H1 (cell line): ENCODE results near the gene RAB34. TPM values are rescaled to one million over a fixed set of nuclear protein-coding genes. Genes with fewer than 3 reads are reported as not detected.

Experiments
- CHD2 ChIP-seq: IDR thresholded peaks from 2 replicates; pipeline ENCODE4 v1.6.1; 2012; ENCODE audit warnings: low read length, improper control_type of control experiment
- SIRT6 ChIP-seq: IDR thresholded peaks from one replicate; pipeline ENCODE4 v1.7.1; 2012; ENCODE audit warnings: low read length, inconsistent platforms
- polyA plus RNA-seq, 7 experiments: library from polyadenylated mRNA; depleted of rRNA in 3 of 7; stranded (reverse) in 5 of 7; unstranded in 2 of 7; fragments of >200 nt in 5 of 7; fragments of 200-250 nt in 2 of 7; gene quantifications; 1 replicate in 5 of 7; 2 replicates in 1 of 7; 4 replicates in 1 of 7; pipeline versions ENCODE4 v1.2.1 to v1.2.3, GENCODE V29; 2011 to 2013; ENCODE audit warnings: missing spikeins in 2 of 7, mixed read lengths in 2 of 7
- total RNA-seq: library from RNA; stranded (reverse); fragmentation: NEBNext Ultra II Directional; extraction: Animal tissue kit (Norgen Biotek cat#: 25700); gene quantifications from 2 replicates; pipeline ENCODE4 v1.2.1, GENCODE V29; 2021
- TF ChIP-seq, protein P1 (sequence below): fragments of 300-600 bp; sonication (generic); IDR thresholded peaks from 2 replicates; pipeline ENCODE4 v1.7.1; 2012; ENCODE audit warnings: low read length, moderate library complexity, mild to moderate bottlenecking, inconsistent platforms; ENCODE audit not compliant: insufficient replicate concordance
- TF ChIP-seq, protein P2 (sequence below), 3 experiments: IDR thresholded peaks; 1 replicate in 2 of 3; 2 replicates in 1 of 3; pipeline versions ENCODE4 v1.5.1 to v1.6.1; 2011; ENCODE audit warnings: low read length in 3 of 3, mild to moderate bottlenecking in 3 of 3, inconsistent platforms in 2 of 3, low read depth in 1 of 3, moderate library complexity in 1 of 3; ENCODE audit not compliant: insufficient read depth in 1 of 3; ENCODE audit errors: control extremely low read depth in 1 of 3

The RAB34 gene
- total and polyA plus RNA-seq, 2 of the 8 experiments (the other 6 are each of a cell fraction or from before 2014, with no cell fraction given), result 237 to 305 TPM

DNA sequence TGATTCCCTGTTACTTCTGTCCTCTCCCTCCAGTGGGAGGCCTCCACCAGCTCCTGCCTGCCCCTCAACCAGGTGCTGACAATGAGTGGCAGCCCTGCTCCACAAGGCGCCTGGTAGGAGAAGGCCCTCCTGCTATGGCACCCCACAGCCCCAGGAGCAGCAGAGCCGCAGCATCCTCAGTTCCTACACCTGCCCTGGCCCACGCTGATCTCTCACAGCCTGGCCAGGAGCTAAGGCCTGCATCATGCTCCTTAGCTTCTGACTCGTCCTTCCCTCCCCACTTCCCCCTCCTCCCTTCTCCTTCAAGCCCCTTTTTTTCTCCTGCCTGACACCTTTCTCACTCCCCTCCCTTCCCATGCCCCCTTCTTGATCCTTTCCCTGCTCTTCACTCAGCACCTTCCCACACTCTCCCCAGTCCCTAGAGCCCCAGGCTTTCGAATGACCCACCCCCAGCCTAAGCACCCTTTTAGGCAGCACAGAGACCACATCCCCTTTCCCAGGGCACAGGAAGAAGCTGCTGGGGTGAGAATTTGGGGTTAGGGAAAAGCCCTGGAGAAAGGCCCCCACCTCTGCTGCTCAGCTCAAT, 12.5 kb downstream of the RAB34 start (continued):
- TF ChIP-seq, protein P1, sequence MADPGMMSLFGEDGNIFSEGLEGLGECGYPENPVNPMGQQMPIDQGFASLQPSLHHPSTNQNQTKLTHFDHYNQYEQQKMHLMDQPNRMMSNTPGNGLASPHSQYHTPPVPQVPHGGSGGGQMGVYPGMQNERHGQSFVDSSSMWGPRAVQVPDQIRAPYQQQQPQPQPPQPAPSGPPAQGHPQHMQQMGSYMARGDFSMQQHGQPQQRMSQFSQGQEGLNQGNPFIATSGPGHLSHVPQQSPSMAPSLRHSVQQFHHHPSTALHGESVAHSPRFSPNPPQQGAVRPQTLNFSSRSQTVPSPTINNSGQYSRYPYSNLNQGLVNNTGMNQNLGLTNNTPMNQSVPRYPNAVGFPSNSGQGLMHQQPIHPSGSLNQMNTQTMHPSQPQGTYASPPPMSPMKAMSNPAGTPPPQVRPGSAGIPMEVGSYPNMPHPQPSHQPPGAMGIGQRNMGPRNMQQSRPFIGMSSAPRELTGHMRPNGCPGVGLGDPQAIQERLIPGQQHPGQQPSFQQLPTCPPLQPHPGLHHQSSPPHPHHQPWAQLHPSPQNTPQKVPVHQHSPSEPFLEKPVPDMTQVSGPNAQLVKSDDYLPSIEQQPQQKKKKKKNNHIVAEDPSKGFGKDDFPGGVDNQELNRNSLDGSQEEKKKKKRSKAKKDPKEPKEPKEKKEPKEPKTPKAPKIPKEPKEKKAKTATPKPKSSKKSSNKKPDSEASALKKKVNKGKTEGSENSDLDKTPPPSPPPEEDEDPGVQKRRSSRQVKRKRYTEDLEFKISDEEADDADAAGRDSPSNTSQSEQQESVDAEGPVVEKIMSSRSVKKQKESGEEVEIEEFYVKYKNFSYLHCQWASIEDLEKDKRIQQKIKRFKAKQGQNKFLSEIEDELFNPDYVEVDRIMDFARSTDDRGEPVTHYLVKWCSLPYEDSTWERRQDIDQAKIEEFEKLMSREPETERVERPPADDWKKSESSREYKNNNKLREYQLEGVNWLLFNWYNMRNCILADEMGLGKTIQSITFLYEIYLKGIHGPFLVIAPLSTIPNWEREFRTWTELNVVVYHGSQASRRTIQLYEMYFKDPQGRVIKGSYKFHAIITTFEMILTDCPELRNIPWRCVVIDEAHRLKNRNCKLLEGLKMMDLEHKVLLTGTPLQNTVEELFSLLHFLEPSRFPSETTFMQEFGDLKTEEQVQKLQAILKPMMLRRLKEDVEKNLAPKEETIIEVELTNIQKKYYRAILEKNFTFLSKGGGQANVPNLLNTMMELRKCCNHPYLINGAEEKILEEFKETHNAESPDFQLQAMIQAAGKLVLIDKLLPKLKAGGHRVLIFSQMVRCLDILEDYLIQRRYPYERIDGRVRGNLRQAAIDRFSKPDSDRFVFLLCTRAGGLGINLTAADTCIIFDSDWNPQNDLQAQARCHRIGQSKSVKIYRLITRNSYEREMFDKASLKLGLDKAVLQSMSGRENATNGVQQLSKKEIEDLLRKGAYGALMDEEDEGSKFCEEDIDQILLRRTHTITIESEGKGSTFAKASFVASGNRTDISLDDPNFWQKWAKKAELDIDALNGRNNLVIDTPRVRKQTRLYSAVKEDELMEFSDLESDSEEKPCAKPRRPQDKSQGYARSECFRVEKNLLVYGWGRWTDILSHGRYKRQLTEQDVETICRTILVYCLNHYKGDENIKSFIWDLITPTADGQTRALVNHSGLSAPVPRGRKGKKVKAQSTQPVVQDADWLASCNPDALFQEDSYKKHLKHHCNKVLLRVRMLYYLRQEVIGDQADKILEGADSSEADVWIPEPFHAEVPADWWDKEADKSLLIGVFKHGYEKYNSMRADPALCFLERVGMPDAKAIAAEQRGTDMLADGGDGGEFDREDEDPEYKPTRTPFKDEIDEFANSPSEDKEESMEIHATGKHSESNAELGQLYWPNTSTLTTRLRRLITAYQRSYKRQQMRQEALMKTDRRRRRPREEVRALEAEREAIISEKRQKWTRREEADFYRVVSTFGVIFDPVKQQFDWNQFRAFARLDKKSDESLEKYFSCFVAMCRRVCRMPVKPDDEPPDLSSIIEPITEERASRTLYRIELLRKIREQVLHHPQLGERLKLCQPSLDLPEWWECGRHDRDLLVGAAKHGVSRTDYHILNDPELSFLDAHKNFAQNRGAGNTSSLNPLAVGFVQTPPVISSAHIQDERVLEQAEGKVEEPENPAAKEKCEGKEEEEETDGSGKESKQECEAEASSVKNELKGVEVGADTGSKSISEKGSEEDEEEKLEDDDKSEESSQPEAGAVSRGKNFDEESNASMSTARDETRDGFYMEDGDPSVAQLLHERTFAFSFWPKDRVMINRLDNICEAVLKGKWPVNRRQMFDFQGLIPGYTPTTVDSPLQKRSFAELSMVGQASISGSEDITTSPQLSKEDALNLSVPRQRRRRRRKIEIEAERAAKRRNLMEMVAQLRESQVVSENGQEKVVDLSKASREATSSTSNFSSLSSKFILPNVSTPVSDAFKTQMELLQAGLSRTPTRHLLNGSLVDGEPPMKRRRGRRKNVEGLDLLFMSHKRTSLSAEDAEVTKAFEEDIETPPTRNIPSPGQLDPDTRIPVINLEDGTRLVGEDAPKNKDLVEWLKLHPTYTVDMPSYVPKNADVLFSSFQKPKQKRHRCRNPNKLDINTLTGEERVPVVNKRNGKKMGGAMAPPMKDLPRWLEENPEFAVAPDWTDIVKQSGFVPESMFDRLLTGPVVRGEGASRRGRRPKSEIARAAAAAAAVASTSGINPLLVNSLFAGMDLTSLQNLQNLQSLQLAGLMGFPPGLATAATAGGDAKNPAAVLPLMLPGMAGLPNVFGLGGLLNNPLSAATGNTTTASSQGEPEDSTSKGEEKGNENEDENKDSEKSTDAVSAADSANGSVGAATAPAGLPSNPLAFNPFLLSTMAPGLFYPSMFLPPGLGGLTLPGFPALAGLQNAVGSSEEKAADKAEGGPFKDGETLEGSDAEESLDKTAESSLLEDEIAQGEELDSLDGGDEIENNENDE, result no peak
- TF ChIP-seq SIRT6 (no peak), CHD2 (no peak)
- TF ChIP-seq, protein P2, sequence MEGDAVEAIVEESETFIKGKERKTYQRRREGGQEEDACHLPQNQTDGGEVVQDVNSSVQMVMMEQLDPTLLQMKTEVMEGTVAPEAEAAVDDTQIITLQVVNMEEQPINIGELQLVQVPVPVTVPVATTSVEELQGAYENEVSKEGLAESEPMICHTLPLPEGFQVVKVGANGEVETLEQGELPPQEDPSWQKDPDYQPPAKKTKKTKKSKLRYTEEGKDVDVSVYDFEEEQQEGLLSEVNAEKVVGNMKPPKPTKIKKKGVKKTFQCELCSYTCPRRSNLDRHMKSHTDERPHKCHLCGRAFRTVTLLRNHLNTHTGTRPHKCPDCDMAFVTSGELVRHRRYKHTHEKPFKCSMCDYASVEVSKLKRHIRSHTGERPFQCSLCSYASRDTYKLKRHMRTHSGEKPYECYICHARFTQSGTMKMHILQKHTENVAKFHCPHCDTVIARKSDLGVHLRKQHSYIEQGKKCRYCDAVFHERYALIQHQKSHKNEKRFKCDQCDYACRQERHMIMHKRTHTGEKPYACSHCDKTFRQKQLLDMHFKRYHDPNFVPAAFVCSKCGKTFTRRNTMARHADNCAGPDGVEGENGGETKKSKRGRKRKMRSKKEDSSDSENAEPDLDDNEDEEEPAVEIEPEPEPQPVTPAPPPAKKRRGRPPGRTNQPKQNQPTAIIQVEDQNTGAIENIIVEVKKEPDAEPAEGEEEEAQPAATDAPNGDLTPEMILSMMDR (IDR thresholded peaks at IDR 0.05; ENCODE audit: control extremely low read depth in 1 of 3, insufficient read depth in 1 of 3, low read depth in 1 of 3, low read length in 3 of 3), result no peak
